ENCODE results near the gene HIVEP3. TPM values are rescaled to one million over a fixed set of nuclear protein-coding genes. Genes with fewer than 3 reads are reported as not detected.
A peak's percentile ranks its signal among the peaks of the same experiment; 100 is the strongest.

Gene HIVEP3
- total and polyA plus RNA-seq, 8 donors = 1.8 to 65.3 (median 3.8) TPM

DNA sequence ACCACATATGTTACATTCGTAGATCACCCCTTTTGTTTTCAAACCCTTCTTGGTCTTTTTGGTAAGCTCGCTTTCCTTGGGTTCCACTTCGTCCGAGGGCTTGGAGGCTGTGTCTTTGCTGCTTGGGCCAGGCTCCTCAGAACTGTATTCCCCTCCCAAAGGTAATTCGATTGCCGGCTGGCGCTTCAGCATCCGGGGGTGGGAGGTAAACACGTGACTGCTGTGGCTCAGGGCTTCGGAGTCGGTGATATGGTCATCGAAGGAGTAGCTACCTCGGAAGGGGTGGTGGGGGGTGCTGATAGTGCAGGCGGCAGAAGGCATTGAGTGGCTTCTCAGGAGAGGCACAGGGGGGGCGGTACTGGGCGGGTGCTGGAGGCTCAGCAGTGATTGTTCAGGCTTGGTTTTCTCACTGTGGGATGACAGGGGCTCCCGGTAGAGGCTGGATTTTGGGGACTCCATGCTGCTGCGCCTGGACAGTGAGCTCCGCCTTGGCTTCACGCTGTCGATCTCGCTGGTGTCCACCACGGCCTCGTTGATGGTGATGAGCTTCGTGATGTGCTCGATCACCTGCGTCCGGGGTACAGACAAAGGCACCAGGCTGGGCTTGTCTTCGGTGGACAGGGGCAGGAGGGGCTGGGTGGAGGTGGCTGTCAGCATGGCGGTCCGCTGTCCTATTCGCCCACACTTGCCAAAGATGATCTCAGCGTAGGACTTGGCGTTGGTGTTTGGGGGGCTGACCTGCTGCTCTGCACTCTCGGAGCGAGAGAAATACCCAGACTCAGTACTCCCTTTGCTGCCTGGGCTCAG lies 335.7 kb downstream of the HIVEP3 start:
- H3K27me3 ChIP-seq = no peaks in the 10 kb centered on the region
- no peak overlapping the region for H3K27ac ChIP-seq
- H3K4me3 ChIP-seq = no peak overlapping the region
- WGBS, 5 donors = 86 to 92% (median 89%) methylated on average over 34 to 36 of the region's 36 CpGs
- DNase-seq = peak in 1 of 2 donors; percentile 21
- no peak for TF ChIP-seq POLR2AphosphoS5 (IDR thresholded peaks at IDR 0.05)
- no peak for TF ChIP-seq POLR2A (IDR thresholded peaks at IDR 0.05)
- no peak for TF ChIP-seq CTCF (IDR thresholded peaks at IDR 0.05)
- TF ChIP-seq EP300 (IDR thresholded peaks at IDR 0.05) = no peak
- intact Hi-C loops (cut with DNase I; ENCODE audit: low total_unique reads) = no loop called here
- H3K36me3 ChIP-seq = peaks cover 0 to 11% (median 5%) of the 10 kb centered on the region in 4 donors
- no peaks in the 10 kb centered on the region for H3K4me1 ChIP-seq
- no peaks in the 10 kb centered on the region for H3K9me3 ChIP-seq

- Histone ChIP-seq H3K27me3 (no peaks in the 10 kb centered on the region), H3K4me3 (no peak overlapping the region), H3K36me3 (peaks cover 0 to 11% (median 5%) of the 10 kb centered on the region in 4 donors), H3K4me1 (no peaks in the 10 kb centered on the region), H3K27ac (no peak overlapping the region), H3K9me3 (no peaks in the 10 kb centered on the region)
- intact Hi-C loops (cut with DNase I; ENCODE audit: low total_unique reads) = no loop called here
- WGBS, 5 donors = 82 to 85% (median 84%) methylated on average over 9 of the region's 9 CpGs
- TF ChIP-seq POLR2A (IDR thresholded peaks at IDR 0.05) (no peak), EP300 (IDR thresholded peaks at IDR 0.05) (no peak), CTCF (IDR thresholded peaks at IDR 0.05) (no peak), POLR2AphosphoS5 (IDR thresholded peaks at IDR 0.05) (no peak)
- DNase-seq = peak in 1 of 2 donors; percentile 11
Measured at GRCh38 chr1:41582351-41582750, 336.4 kb downstream of the HIVEP3 start.

- peak in 1 of 2 donors; percentile 10 for DNase-seq
- Histone ChIP-seq H3K36me3 (peaks cover 0 to 11% (median 5%) of the 10 kb centered on the region in 4 donors), H3K4me1 (no peaks in the 10 kb centered on the region), H3K27ac (no peak overlapping the region), H3K9me3 (no peaks in the 10 kb centered on the region), H3K4me3 (no peak overlapping the region), H3K27me3 (no peaks in the 10 kb centered on the region)
- intact Hi-C loops (cut with DNase I; ENCODE audit: low total_unique reads) = no loop called here
- 89 to 96% (median 92%) methylated on average over 7 to 10 of the region's 10 CpGs for WGBS, 5 donors
- no peak for TF ChIP-seq POLR2A (IDR thresholded peaks at IDR 0.05)
- TF ChIP-seq POLR2AphosphoS5 (IDR thresholded peaks at IDR 0.05) = no peak
- no peak for TF ChIP-seq CTCF (IDR thresholded peaks at IDR 0.05)
- TF ChIP-seq EP300 (IDR thresholded peaks at IDR 0.05) = no peak
Measured at GRCh38 chr1:41582004-41582325, 336.8 kb downstream of the HIVEP3 start.

GRCh38 chr1:41581216-41582003 lies 337.3 kb downstream of the HIVEP3 start:
- H3K9me3 ChIP-seq = no peaks in the 10 kb centered on the region
- no peaks in the 10 kb centered on the region for H3K27me3 ChIP-seq
- peaks cover 0 to 11% (median 5%) of the 10 kb centered on the region in 4 donors for H3K36me3 ChIP-seq
- TF ChIP-seq EP300 (IDR thresholded peaks at IDR 0.05) (no peak), POLR2A (IDR thresholded peaks at IDR 0.05) (no peak)
- peak in 1 of 2 donors; percentile 18 for DNase-seq
- H3K4me1 ChIP-seq = no peaks in the 10 kb centered on the region
- no peak overlapping the region for H3K27ac ChIP-seq
- H3K4me3 ChIP-seq = no peak overlapping the region
- 92 to 94% (median 93%) methylated on average over 16 to 19 of the region's 19 CpGs for WGBS, 5 donors
- intact Hi-C loops (cut with DNase I; ENCODE audit: low total_unique reads) = no loop called here
